Astrocyte (in vitro differentiated cells and primary cell): ENCODE measurements around the gene NR2C2. TPM values are rescaled to one million over a fixed set of nuclear protein-coding genes. Genes with fewer than 3 reads are reported as not detected.

ENCODE experiments used
- DNase-seq: peaks from one replicate; pipeline ENCODE4 v3.0.0-alpha.2; 2010; ENCODE audit warnings: low read depth
- FAIRE-seq: peaks from 2 replicates; lab custom pipeline; 2011; peaks lifted over from hg19 to GRCh38; lab: Jason Lieb, UNC
- H2AFZ ChIP-seq: 2 replicates; pipeline ENCODE4 v1.6.0; 2012; ENCODE audit warnings: low read depth, low read length, inconsistent platforms
- H3K27ac ChIP-seq: 2 replicates; pipeline ENCODE4 v1.5.1; 2011; ENCODE audit warnings: low read depth, low read length, inconsistent platforms
- H3K27me3 ChIP-seq: 2 replicates; pipeline ENCODE4 v1.6.0; 2011; ENCODE audit warnings: low read length, inconsistent platforms; ENCODE audit not compliant: insufficient read depth
- H3K36me3 ChIP-seq: 2 replicates; pipeline ENCODE4 v1.5.1; 2011; ENCODE audit warnings: low read length, inconsistent platforms; ENCODE audit not compliant: insufficient read depth
- H3K4me1 ChIP-seq: 2 replicates; pipeline ENCODE4 v1.5.1; 2011; ENCODE audit warnings: low read length, inconsistent platforms; ENCODE audit not compliant: insufficient read depth
- H3K4me2 ChIP-seq: 2 replicates; pipeline ENCODE4 v1.6.0; 2012; ENCODE audit warnings: low read length, inconsistent platforms
- H3K4me3 ChIP-seq: 2 replicates; pipeline ENCODE4 v1.5.1; 2011; ENCODE audit warnings: low read depth, mild to moderate bottlenecking, low read length, inconsistent platforms; ENCODE audit not compliant: insufficient read depth
- H3K79me2 ChIP-seq: 2 replicates; pipeline ENCODE4 v1.6.0; 2012; ENCODE audit warnings: mild to moderate bottlenecking, low read length, inconsistent platforms; ENCODE audit not compliant: insufficient read depth
- H3K9ac ChIP-seq: 2 replicates; pipeline ENCODE4 v1.6.0; 2012; ENCODE audit warnings: mild to moderate bottlenecking, low read length, inconsistent platforms
- H3K9me3 ChIP-seq: 2 replicates; pipeline ENCODE4 v1.5.1; 2012; ENCODE audit warnings: low read depth, mild to moderate bottlenecking, low read length, inconsistent platforms; ENCODE audit not compliant: insufficient read depth
- H4K20me1 ChIP-seq: 2 replicates; pipeline ENCODE4 v1.6.0; 2012; ENCODE audit warnings: low read length, inconsistent platforms; ENCODE audit not compliant: insufficient read depth
- H3K27ac Mint-ChIP-seq: one replicate; pipeline ENCODE4 v1.8.0; 2021; ENCODE audit warnings: mild to moderate bottlenecking, mixed read lengths; ENCODE audit not compliant: unreplicated experiment
- H3K27me3 Mint-ChIP-seq: one replicate; pipeline ENCODE4 v1.8.0; 2021; ENCODE audit warnings: low read depth, mixed read lengths; ENCODE audit not compliant: unreplicated experiment
- H3K36me3 Mint-ChIP-seq: one replicate; pipeline ENCODE4 v1.8.0; 2021; ENCODE audit warnings: low read depth, mixed read lengths; ENCODE audit not compliant: unreplicated experiment
- H3K4me1 Mint-ChIP-seq: one replicate; pipeline ENCODE4 v1.8.0; 2021; ENCODE audit warnings: low read depth, mixed read lengths; ENCODE audit not compliant: unreplicated experiment
- H3K4me3 Mint-ChIP-seq: one replicate; pipeline ENCODE4 v1.8.0; 2021; ENCODE audit warnings: mild to moderate bottlenecking, moderate library complexity, mixed read lengths; ENCODE audit not compliant: unreplicated experiment
- H3K9me3 Mint-ChIP-seq: one replicate; pipeline ENCODE4 v1.8.0; 2021; ENCODE audit warnings: mild to moderate bottlenecking, mixed read lengths; ENCODE audit not compliant: unreplicated experiment
- EZH2 ChIP-seq: IDR thresholded peaks from 2 replicates; pipeline ENCODE4 v1.6.1; 2012; ENCODE audit warnings: mild to moderate bottlenecking, low read length, inconsistent platforms; ENCODE audit not compliant: insufficient read depth
- total RNA-seq: library from RNA; stranded (reverse); gene quantifications from 2 replicates; pipeline ENCODE4 v1.2.1, GENCODE V29; 2021
- TF ChIP-seq, protein P1 (sequence below): IDR thresholded peaks from 2 replicates; pipeline ENCODE4 v1.5.1; 2011; ENCODE audit warnings: low read depth, mild to moderate bottlenecking, inconsistent platforms, low read length, moderate library complexity; ENCODE audit not compliant: insufficient read depth

NR2C2 gene
- total RNA-seq, 1 donor from 2014 or later, result 36.3 TPM

DNA sequence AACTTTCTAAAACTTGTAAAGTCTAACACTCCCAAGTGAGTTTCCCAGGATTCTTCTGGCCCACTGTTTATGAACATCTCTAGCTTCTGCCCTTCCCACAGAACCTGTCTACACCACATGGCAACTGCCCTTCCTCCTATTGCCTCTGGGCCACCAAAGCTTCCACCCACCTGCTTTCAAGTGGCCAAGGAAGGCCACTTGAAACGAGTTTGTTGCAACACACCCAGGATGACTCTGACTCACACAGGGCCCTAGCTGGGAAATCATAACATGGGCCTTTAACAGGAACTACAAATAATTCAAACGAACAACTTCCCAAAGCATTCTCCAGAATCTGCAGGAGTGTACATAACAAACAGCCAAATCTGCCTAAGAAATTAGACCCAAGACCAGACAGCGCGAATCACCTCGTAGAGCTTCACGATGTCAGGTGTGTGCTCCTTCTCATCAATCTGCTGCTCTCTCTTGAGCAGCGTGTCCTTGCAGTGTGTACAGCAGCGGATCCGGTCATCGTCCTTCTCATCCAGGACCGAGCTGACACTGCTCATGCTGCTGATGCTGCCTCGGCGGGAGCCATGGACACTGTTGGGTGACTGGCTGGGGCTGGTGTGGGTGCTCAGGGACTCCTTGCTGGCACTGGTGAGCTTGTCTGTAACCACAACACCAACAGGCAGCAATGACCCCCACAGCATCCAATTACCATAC lies 134.7 kb downstream of the NR2C2 start:
- FAIRE-seq (no peak), DNase-seq (no peak)
- Mint-ChIP-seq H3K4me1 (no peaks in the 10 kb centered on the region), H3K9me3 (peaks cover 3% of the 10 kb centered on the region), H3K27me3 (no peaks in the 10 kb centered on the region), H3K27ac (no peak overlapping the region), H3K36me3 (peaks cover 31% of the 10 kb centered on the region), H3K4me3 (no peak overlapping the region)
- no peaks in the 10 kb centered on the region for H3K4me1 ChIP-seq
- H3K4me2 ChIP-seq, result no peak overlapping the region
- H3K36me3 ChIP-seq, result peaks cover 52% of the 10 kb centered on the region
- no peak overlapping the region for H3K4me3 ChIP-seq
- no peaks in the 10 kb centered on the region for H3K9me3 ChIP-seq
- peaks cover 7% of the 10 kb centered on the region for H4K20me1 ChIP-seq
- no peak overlapping the region for H2AFZ ChIP-seq
- H3K79me2 ChIP-seq, result no peaks in the 10 kb centered on the region
- no peaks in the 10 kb centered on the region for H3K27me3 ChIP-seq
- TF ChIP-seq, protein P1, sequence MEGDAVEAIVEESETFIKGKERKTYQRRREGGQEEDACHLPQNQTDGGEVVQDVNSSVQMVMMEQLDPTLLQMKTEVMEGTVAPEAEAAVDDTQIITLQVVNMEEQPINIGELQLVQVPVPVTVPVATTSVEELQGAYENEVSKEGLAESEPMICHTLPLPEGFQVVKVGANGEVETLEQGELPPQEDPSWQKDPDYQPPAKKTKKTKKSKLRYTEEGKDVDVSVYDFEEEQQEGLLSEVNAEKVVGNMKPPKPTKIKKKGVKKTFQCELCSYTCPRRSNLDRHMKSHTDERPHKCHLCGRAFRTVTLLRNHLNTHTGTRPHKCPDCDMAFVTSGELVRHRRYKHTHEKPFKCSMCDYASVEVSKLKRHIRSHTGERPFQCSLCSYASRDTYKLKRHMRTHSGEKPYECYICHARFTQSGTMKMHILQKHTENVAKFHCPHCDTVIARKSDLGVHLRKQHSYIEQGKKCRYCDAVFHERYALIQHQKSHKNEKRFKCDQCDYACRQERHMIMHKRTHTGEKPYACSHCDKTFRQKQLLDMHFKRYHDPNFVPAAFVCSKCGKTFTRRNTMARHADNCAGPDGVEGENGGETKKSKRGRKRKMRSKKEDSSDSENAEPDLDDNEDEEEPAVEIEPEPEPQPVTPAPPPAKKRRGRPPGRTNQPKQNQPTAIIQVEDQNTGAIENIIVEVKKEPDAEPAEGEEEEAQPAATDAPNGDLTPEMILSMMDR, result no peak
- TF ChIP-seq EZH2, result no peak
- H3K9ac ChIP-seq, result no peak overlapping the region
- no peak overlapping the region for H3K27ac ChIP-seq

- no peak overlapping the region for H3K27ac Mint-ChIP-seq
- Histone ChIP-seq H3K27ac (no peak overlapping the region), H3K36me3 (peaks cover 42% of the 10 kb centered on the region), H3K27me3 (no peaks in the 10 kb centered on the region), H3K9ac (no peak overlapping the region), H3K79me2 (no peaks in the 10 kb centered on the region), H3K4me1 (no peaks in the 10 kb centered on the region), H3K4me3 (no peak overlapping the region), H3K9me3 (no peaks in the 10 kb centered on the region), H4K20me1 (peaks cover under 1% of the 10 kb centered on the region), H2AFZ (no peak overlapping the region), H3K4me2 (no peak overlapping the region)
- no peak for FAIRE-seq
- H3K4me3 Mint-ChIP-seq, result no peak overlapping the region
- H3K36me3 Mint-ChIP-seq, result peaks cover 31% of the 10 kb centered on the region
- no peak for TF ChIP-seq EZH2
- TF ChIP-seq, protein P1, result no peak
- no peak for DNase-seq
- no peaks in the 10 kb centered on the region for H3K27me3 Mint-ChIP-seq
- H3K9me3 Mint-ChIP-seq, result peaks cover 3% of the 10 kb centered on the region
- H3K4me1 Mint-ChIP-seq, result no peaks in the 10 kb centered on the region
Observed at GRCh38 chr3:15083252-15083651, 135.9 kb downstream of the NR2C2 start.

DNA sequence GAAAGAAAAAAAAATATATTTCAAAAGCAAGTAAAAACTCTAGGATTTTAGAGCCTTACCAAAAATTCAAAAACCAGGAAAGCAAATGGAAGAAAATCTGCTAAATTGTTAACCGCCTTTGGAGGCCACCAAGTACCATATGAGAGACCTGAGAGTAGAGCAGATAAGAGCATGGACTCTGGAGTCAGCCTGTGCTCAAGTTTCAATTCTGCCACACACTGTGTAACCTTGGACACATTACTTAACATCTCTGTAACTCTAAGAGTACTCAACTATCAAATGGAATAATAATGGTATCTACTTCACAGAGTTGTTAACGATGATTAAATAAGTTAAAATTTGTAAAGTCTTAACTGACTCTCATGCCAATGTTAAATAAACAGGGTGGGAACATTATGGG lies 138.9 kb downstream of the NR2C2 start:
- Histone ChIP-seq H3K4me2 (no peak overlapping the region), H3K79me2 (no peaks in the 10 kb centered on the region), H3K27me3 (no peaks in the 10 kb centered on the region), H2AFZ (no peak overlapping the region), H3K4me3 (no peak overlapping the region), H3K9me3 (no peaks in the 10 kb centered on the region), H3K9ac (no peak overlapping the region), H3K27ac (no peak overlapping the region), H4K20me1 (no peaks in the 10 kb centered on the region), H3K36me3 (peaks cover 37% of the 10 kb centered on the region), H3K4me1 (no peaks in the 10 kb centered on the region)
- peaks cover 21% of the 10 kb centered on the region for H3K36me3 Mint-ChIP-seq
- H3K4me3 Mint-ChIP-seq, result no peak overlapping the region
- H3K27me3 Mint-ChIP-seq, result no peaks in the 10 kb centered on the region
- H3K4me1 Mint-ChIP-seq, result no peaks in the 10 kb centered on the region
- TF ChIP-seq, protein P1, result no peak
- no peak for TF ChIP-seq EZH2
- DNase-seq (no peak), FAIRE-seq (no peak)
- H3K27ac Mint-ChIP-seq, result no peak overlapping the region
- H3K9me3 Mint-ChIP-seq, result peaks cover 3% of the 10 kb centered on the region
